Mammary microvascular endothelial cell (primary cell): Measurements from ENCODE around the gene TRHDE. TPM values are rescaled to one million over a fixed set of nuclear protein-coding genes. Genes with fewer than 3 reads are reported as not detected.

ENCODE experiments used
- total RNA-seq: library from RNA; depleted of rRNA; stranded (reverse); fragments of >200 nt; gene quantifications from 2 replicates; pipeline ENCODE4 v1.2.3, GENCODE V29; 2015

TRHDE gene, protein sequence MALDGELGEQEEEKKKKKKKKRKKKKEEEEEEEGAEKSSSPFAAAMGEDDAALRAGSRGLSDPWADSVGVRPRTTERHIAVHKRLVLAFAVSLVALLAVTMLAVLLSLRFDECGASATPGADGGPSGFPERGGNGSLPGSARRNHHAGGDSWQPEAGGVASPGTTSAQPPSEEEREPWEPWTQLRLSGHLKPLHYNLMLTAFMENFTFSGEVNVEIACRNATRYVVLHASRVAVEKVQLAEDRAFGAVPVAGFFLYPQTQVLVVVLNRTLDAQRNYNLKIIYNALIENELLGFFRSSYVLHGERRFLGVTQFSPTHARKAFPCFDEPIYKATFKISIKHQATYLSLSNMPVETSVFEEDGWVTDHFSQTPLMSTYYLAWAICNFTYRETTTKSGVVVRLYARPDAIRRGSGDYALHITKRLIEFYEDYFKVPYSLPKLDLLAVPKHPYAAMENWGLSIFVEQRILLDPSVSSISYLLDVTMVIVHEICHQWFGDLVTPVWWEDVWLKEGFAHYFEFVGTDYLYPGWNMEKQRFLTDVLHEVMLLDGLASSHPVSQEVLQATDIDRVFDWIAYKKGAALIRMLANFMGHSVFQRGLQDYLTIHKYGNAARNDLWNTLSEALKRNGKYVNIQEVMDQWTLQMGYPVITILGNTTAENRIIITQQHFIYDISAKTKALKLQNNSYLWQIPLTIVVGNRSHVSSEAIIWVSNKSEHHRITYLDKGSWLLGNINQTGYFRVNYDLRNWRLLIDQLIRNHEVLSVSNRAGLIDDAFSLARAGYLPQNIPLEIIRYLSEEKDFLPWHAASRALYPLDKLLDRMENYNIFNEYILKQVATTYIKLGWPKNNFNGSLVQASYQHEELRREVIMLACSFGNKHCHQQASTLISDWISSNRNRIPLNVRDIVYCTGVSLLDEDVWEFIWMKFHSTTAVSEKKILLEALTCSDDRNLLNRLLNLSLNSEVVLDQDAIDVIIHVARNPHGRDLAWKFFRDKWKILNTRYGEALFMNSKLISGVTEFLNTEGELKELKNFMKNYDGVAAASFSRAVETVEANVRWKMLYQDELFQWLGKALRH
- total RNA-seq: not detected in 2 replicates

DNA sequence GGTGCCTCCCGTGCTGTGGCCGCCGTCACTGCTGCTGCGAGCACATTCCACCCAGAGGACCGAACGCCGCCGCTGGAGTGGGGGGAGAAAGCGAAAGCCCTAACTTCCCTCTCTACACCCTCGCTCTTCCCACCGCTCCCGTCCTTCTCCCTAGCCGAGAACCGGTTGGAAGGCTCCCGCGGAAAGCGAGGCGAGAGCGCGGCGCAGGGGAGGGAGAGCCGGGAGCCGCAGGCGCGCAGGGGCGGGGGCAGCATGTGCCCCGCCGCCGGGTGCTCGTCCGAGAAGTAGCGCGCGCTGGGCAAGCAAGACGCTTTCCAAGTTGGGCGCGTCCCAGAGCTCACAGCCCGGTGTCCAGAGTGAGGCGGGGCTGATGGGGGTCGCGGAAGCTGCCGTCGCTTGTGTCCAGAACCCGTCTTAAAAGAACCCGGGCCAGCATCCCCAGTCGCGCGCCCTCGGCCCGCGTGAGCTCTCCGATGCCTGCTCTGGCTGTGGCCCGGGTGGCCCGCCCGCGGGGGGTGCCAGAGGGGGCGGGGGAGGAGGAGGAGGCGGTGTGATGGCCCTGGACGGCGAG, at the start of gene TRHDE:
TRHDE (plus strand) TSS at position 280 of the 571 bp plus-strand sequence; CDS start at position 554, 274 bp downstream.

